MM.1S (cell line): Measurements from ENCODE around the gene CEP85L.

Experiments
- DNase-seq: peaks from one replicate; pipeline ENCODE4 v3.0.0-alpha.2; 2015
- H2AFZ ChIP-seq: fragments of 300-600 bp; sonication (generic); 2 replicates; pipeline ENCODE4 v1.6.0; 2016; ENCODE audit warnings: antibody characterized with exemption, low read length
- H3F3A ChIP-seq: fragments of 300-600 bp; sonication (generic); 2 replicates; pipeline ENCODE4 v1.6.1; 2016; ENCODE audit warnings: mild to moderate bottlenecking, antibody characterized with exemption, low read length, moderate library complexity, mixed read lengths; ENCODE audit not compliant: insufficient read depth
- H3K27ac ChIP-seq: fragments of 300-600 bp; sonication (generic); 2 replicates; pipeline ENCODE4 v1.5.1; 2016; ENCODE audit warnings: mild to moderate bottlenecking, low read length
- H3K27me3 ChIP-seq: fragments of 300-600 bp; sonication (generic); replicated peaks from 2 replicates; pipeline ENCODE4 v1.6.0; 2016; ENCODE audit warnings: low read length; ENCODE audit not compliant: insufficient read depth
- H3K36me3 ChIP-seq: fragments of 300-600 bp; sonication (generic); replicated peaks from 2 replicates; pipeline ENCODE4 v1.6.1; 2016; ENCODE audit warnings: mild to moderate bottlenecking, low read length, mixed read lengths; ENCODE audit not compliant: insufficient read depth
- H3K4me1 ChIP-seq: fragments of 300-600 bp; sonication (generic); 2 replicates; pipeline ENCODE4 v1.6.1; 2016; ENCODE audit warnings: low read length, mixed read lengths
- H3K4me2 ChIP-seq: fragments of 300-600 bp; sonication (generic); 2 replicates; pipeline ENCODE4 v1.6.0; 2016; ENCODE audit warnings: low read depth, low read length
- H3K4me3 ChIP-seq: fragments of 300-600 bp; sonication (generic); 2 replicates; pipeline ENCODE4 v1.5.1; 2016; ENCODE audit warnings: low read length, mixed read lengths
- H3K79me2 ChIP-seq: fragments of 300-600 bp; sonication (generic); 2 replicates; pipeline ENCODE4 v1.6.1; 2016; ENCODE audit warnings: mixed run types, low read length, mixed read lengths
- H3K9ac ChIP-seq: fragments of 300-600 bp; sonication (generic); 2 replicates; pipeline ENCODE4 v1.6.1; 2016; ENCODE audit warnings: low read length, mixed read lengths
- H3K9me2 ChIP-seq: fragments of 300-600 bp; sonication (generic); replicated peaks from 2 replicates; pipeline ENCODE4 v1.6.1; 2016; ENCODE audit warnings: mild to moderate bottlenecking, low read length, mixed read lengths; ENCODE audit not compliant: insufficient read depth
- H3K9me3 ChIP-seq: fragments of 300-600 bp; sonication (generic); replicated peaks from 2 replicates; pipeline ENCODE4 v1.6.1; 2016; ENCODE audit warnings: mild to moderate bottlenecking, low read length, mixed read lengths; ENCODE audit not compliant: insufficient read depth
- H4K20me1 ChIP-seq: fragments of 300-600 bp; sonication (generic); 2 replicates; pipeline ENCODE4 v1.6.1; 2016; ENCODE audit warnings: mild to moderate bottlenecking, low read length, moderate library complexity, mixed read lengths; ENCODE audit not compliant: insufficient read depth
- CTCF ChIP-seq: fragments of 300-600 bp; sonication (generic); IDR thresholded peaks from 2 replicates; pipeline ENCODE4 v1.5.1; 2016; ENCODE audit warnings: antibody characterized with exemption, low read length, mixed read lengths
- EZH2 ChIP-seq: fragments of 300-600 bp; sonication (generic); optimal IDR thresholded peaks from 2 replicates; pipeline ENCODE3; 2017; ENCODE audit warnings: low read depth, mild to moderate bottlenecking, antibody characterized with exemption, low read length, mixed read lengths
- EZH2phosphoT487 ChIP-seq: fragments of 300-600 bp; sonication (generic); IDR thresholded peaks from 2 replicates; pipeline ENCODE4 v1.6.1; 2018; ENCODE audit warnings: antibody characterized with exemption, low read length

Gene CEP85L

GRCh38 chr6:118639054-118639964 lies 12.1 kb downstream of the CEP85L start:
- no peaks in the 10 kb centered on the region for H3K9me2 ChIP-seq
- no peak overlapping the region for H3K9ac ChIP-seq
- no peaks in the 10 kb centered on the region for H3F3A ChIP-seq
- DNase-seq: peak; percentile 30
- H3K4me2 ChIP-seq: peak overlapping the region; percentile 1; the same call in 1 of the 2 replicates
- no peak overlapping the region for H2AFZ ChIP-seq
- H3K27me3 ChIP-seq: no peaks in the 10 kb centered on the region
- no peak for TF ChIP-seq EZH2
- no peak for TF ChIP-seq CTCF
- H3K9me3 ChIP-seq: no peaks in the 10 kb centered on the region
- H3K27ac ChIP-seq: no peak overlapping the region
- peaks cover 9% of the 10 kb centered on the region; the same call in 1 of the 2 replicates for H3K4me1 ChIP-seq
- H3K79me2 ChIP-seq: peaks cover 45% of the 10 kb centered on the region
- no peaks in the 10 kb centered on the region for H3K36me3 ChIP-seq
- H3K4me3 ChIP-seq: no peak overlapping the region
- H4K20me1 ChIP-seq: no peaks in the 10 kb centered on the region

- H3K4me3 ChIP-seq: no peak overlapping the region
- H3K79me2 ChIP-seq: peaks cover 43% of the 10 kb centered on the region
- H3F3A ChIP-seq: no peaks in the 10 kb centered on the region
These were observed 13.1 kb downstream of the CEP85L start for GRCh38 chr6:118638288-118638687.

GRCh38 chr6:118635909-118636735 lies 15.3 kb downstream of the CEP85L start:
- H3K27ac ChIP-seq: no peak overlapping the region
- TF ChIP-seq CTCF (no peak), EZH2 (no peak), EZH2phosphoT487 (no peak)
- no peak overlapping the region for H3K9ac ChIP-seq
- no peak overlapping the region for H3K4me2 ChIP-seq
- H3K9me2 ChIP-seq: no peaks in the 10 kb centered on the region
- no peak overlapping the region for H2AFZ ChIP-seq
- H4K20me1 ChIP-seq: no peaks in the 10 kb centered on the region
- peaks cover 35% of the 10 kb centered on the region for H3K79me2 ChIP-seq
- no peaks in the 10 kb centered on the region for H3K9me3 ChIP-seq
- H3K36me3 ChIP-seq: no peaks in the 10 kb centered on the region
- H3K4me1 ChIP-seq: peaks cover 9% of the 10 kb centered on the region; the same call in 1 of the 2 replicates
- DNase-seq: no peak
- H3K4me3 ChIP-seq: no peak overlapping the region
- H3F3A ChIP-seq: no peaks in the 10 kb centered on the region
- H3K27me3 ChIP-seq: no peaks in the 10 kb centered on the region

More at GRCh38 chr6:118638288-118638687, 13.1 kb downstream of the CEP85L start:
- H3K4me1 ChIP-seq: peaks cover 9% of the 10 kb centered on the region; the same call in 1 of the 2 replicates
- no peaks in the 10 kb centered on the region for H4K20me1 ChIP-seq
- H3K36me3 ChIP-seq: no peaks in the 10 kb centered on the region
- H3K9ac ChIP-seq: no peak overlapping the region
- TF ChIP-seq CTCF (no peak), EZH2 (no peak), EZH2phosphoT487 (no peak)
- H2AFZ ChIP-seq: no peak overlapping the region
- H3K27ac ChIP-seq: no peak overlapping the region
- H3K27me3 ChIP-seq: no peaks in the 10 kb centered on the region
- no peak overlapping the region for H3K4me2 ChIP-seq
- no peak for DNase-seq
- no peaks in the 10 kb centered on the region for H3K9me3 ChIP-seq
- no peaks in the 10 kb centered on the region for H3K9me2 ChIP-seq
